Measurements from ENCODE around the gene ASB3.

ASB3 gene

DNA sequence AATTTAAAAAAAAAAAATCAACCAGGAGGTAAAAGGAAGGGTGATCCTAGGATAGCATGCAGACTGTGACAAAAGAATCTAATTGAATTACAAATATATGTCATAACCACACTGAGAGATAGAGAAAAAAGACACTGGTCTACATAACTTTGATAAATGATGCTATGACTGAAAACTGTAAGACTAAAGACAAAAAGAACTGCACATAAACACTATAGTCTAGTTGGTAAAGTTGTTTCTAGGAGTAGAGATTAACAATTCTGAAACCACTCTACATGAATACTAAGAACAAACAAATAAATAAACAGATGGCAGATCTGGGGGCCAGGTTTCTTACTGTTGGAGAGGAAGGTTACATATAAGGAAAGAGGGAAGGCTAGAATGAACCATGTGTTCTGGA lies 33.7 kb downstream of the ASB3 start:
- no peak overlapping the region for H3K27ac ChIP-seq
- no peak overlapping the region for H3K4me3 ChIP-seq
- TF ChIP-seq CTCF (IDR thresholded peaks at IDR 0.05) = no peak
- DNase-seq (ENCODE audit: low spot score) = no peak

DNA sequence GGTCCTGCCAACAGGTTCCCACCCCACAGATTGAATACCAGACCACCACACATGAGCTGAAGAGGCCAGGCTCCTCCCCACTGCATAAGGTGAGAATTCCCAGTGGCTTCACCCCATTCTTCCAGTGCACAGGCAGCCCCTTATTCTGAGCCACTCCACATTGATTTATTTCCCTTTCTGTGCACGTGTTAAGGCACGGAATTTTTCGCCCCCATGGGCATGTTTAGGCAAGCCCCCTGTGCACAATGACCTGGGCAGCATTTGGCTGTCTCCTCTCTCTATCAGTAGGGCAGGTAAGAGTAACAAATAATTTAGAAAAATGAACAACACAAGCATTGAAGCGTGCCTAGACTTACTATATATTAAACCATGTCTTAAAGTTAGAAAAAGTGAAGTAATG lies 34.4 kb downstream of the ASB3 start:
- Histone ChIP-seq H3K27ac (no peak overlapping the region), H3K4me3 (no peak overlapping the region)
- no peak for DNase-seq (ENCODE audit: low spot score)
- TF ChIP-seq CTCF (IDR thresholded peaks at IDR 0.05) = no peak

DNA sequence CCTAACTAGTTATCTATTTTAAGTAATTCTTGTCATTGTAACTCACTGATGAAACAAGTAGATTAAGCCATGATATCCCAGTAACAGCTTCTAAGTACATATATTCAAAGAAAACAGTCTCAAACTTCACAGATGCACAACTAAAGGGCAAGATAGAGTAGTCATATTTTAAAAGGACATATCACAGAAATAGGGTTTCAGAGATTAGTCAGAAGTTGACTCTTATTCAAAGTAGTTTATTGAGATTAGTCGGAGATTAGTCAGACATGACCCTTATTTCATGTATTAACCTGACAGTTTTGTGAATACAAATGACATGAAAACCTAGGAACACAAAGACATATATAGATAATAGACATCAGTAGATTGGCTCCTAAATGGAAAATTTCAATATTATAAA lies 35.0 kb downstream of the ASB3 start:
- H3K27ac ChIP-seq = no peak overlapping the region
- no peak for DNase-seq (ENCODE audit: low spot score)
- H3K4me3 ChIP-seq = no peak overlapping the region
- TF ChIP-seq CTCF (IDR thresholded peaks at IDR 0.05) = no peak

- H3K4me3 ChIP-seq = no peak overlapping the region
- TF ChIP-seq CTCF (IDR thresholded peaks at IDR 0.05) = no peak
- H3K27ac ChIP-seq = no peak overlapping the region
- no peak for DNase-seq (ENCODE audit: low spot score)
These were observed 36.5 kb downstream of the ASB3 start for GRCh38 chr2:53750041-53750768.

GRCh38 chr2:53744395-53745065 lies 42.2 kb downstream of the ASB3 start:
- DNase-seq (ENCODE audit: low spot score) = no peak
- TF ChIP-seq CTCF (IDR thresholded peaks at IDR 0.05) = no peak
- Histone ChIP-seq H3K27ac (no peak overlapping the region), H3K4me3 (no peak overlapping the region)

GRCh38 chr2:53740170-53740569 lies 46.6 kb downstream of the ASB3 start:
- no peak overlapping the region for H3K27ac ChIP-seq
- DNase-seq (ENCODE audit: low spot score) = no peak
- H3K4me3 ChIP-seq = no peak overlapping the region
- no peak for TF ChIP-seq CTCF (IDR thresholded peaks at IDR 0.05)

DNA sequence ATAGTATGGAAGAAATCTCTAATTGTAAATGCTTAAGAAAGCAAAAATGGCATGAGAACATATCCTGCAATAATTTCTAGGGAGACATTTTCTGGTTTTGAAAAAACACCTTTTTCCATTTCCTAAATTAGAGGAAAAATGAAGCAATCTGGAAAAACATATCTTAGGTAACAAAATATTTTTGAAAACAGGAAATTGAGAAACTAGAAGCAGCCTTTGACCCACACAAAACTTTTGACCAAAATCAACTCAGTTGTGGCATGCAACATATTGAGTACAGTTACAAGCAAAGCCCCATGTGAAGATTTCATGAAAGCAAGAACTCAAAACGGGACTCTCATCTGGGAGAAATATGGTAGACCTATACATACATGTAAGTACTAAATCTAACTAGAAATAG lies 47.7 kb downstream of the ASB3 start:
- Histone ChIP-seq H3K4me3 (no peak overlapping the region), H3K27ac (no peak overlapping the region)
- no peak for DNase-seq (ENCODE audit: low spot score)
- no peak for TF ChIP-seq CTCF (IDR thresholded peaks at IDR 0.05)

Data from coronary artery (tissue), 2 donors.